Measurements from ENCODE around the gene FRG1. TPM values are rescaled to one million over a fixed set of nuclear protein-coding genes. Genes with fewer than 3 reads are reported as not detected.
"Not testable (repeated sequence)": the region's sequence is repeated elsewhere in the genome, so short reads cannot be mapped to it uniquely, and the experiment has no call there.

FRG1 gene
- 71.9 TPM for total RNA-seq
- 10 to 100 TPM; 60.7 to 76.8 (median 72.2) TPM for polyA plus RNA-seq

DNA sequence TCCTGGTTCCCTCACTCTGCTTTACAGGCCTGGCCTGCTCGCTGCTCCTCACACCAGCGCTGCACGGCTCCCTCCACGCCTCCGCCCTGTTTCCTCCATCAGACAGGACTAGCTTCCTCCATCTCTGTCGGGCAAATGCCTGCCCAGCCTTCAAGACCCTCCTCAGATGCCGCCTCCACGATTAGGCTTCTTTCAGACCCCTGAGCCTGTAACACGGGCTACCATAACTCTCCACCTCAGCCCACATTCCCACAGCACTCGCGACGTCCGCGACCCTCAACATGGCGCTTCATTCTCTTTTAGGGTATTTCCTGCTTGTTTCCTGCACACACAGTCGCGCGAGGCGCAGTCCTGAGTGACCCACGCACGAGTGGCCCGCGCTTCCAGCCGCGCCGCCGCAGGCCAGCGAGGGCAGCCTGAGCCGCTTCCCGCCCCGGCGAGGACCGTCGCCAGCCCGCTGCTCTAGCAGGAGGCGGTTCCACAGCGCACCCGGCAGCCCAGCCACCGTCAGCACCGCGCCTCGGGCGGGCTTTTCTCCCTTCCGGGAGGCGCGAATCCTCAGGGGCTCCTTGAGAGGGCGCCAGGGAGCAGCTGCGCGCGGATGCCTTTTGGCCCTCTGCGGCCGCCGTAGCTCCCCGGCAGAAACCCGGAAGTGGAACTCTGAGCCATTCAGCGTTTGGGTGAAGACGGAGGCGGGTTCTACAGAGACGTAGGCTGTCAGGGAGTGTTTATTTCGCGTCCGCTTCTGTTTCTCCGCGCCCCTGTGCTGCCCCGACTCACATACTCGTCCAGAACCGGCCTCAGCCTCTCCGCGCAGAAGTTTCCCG, at the start of gene FRG1:
FRG1 (plus strand) TSS at position 695 of the 827 bp plus-strand sequence. CDS start 138 bp downstream, outside the sequence.
- ATAC-seq (ENCODE audit: low read depth in 2 of 2) (peak; percentile 96 to 97), DNase-seq (peak; percentile 93 to 98 (median 97))
- Mint-ChIP-seq H3K4me1 (peaks cover 43 to 57% (median 48%) of the 10 kb centered on the region in 4 donors), H3K9me3 (peaks cover 1 to 6% (median 3%) of the 10 kb centered on the region in 7 donors), H3K27me3 (peaks cover 5% of the 10 kb centered on the region), H3K27ac (peak within 1 kb of the TSS; percentile 96 to 100 (median 98)), H3K4me3 (peak within 1 kb of the TSS; percentile 95 to 100 (median 97)), H3K36me3 (peaks cover 29% of the 10 kb centered on the region)
- Histone ChIP-seq H3K27me3 (ENCODE audit: control insufficient read depth, insufficient read depth, low read length) (no peaks in the 10 kb centered on the region), H3K27ac (ENCODE audit: insufficient read depth, low read length, poor library complexity, severe bottlenecking) (peak within 1 kb of the TSS; percentile 90), H3K4me1 (ENCODE audit: control insufficient read depth, insufficient read depth, low read length, poor library complexity, severe bottlenecking) (peaks cover 37% of the 10 kb centered on the region), H3K9me3 (ENCODE audit: control insufficient read depth in 2 of 2, low read length in 2 of 2) (no peaks in the 10 kb centered on the region), H3K36me3 (ENCODE audit: control insufficient read depth, insufficient read depth, low read length) (peaks cover 10% of the 10 kb centered on the region), H3K4me3 (ENCODE audit: low read depth, low read length) (peak within 1 kb of the TSS; percentile 89)

GRCh38 chr4:189897667-189898066, 43.0 kb upstream of the FRG1 start:
- Mint-ChIP-seq H3K27ac (no peak overlapping the region), H3K27me3 (no peaks in the 10 kb centered on the region)

GRCh38 chr4:189899481-189900015, 41.1 kb upstream of the FRG1 start:
- H3K4me1 Mint-ChIP-seq; H3K4me3 ChIP-seq (ENCODE audit: low read depth, low read length); H3K27me3 Mint-ChIP-seq; H3K36me3 ChIP-seq (ENCODE audit: control insufficient read depth, insufficient read depth, low read length); H3K4me3 Mint-ChIP-seq; DNase-seq; H3K27ac ChIP-seq (ENCODE audit: insufficient read depth, low read length, poor library complexity, severe bottlenecking); H3K9me3 ChIP-seq (ENCODE audit: control insufficient read depth in 2 of 2, low read length in 2 of 2); H3K36me3 Mint-ChIP-seq; H3K27ac Mint-ChIP-seq; H3K9me3 Mint-ChIP-seq; H3K27me3 ChIP-seq (ENCODE audit: control insufficient read depth, insufficient read depth, low read length); ATAC-seq (ENCODE audit: low read depth in 2 of 2); H3K4me1 ChIP-seq (ENCODE audit: control insufficient read depth, insufficient read depth, low read length, poor library complexity, severe bottlenecking): not testable (repeated sequence)

More at GRCh38 chr4:189897667-189898066, 43.0 kb upstream of the FRG1 start:
- no peaks in the 10 kb centered on the region for H3K4me1 ChIP-seq (ENCODE audit: control insufficient read depth, insufficient read depth, low read length, poor library complexity, severe bottlenecking)
- H3K4me3 Mint-ChIP-seq, result no peak overlapping the region
- no peaks in the 10 kb centered on the region for H3K27me3 ChIP-seq (ENCODE audit: control insufficient read depth, insufficient read depth, low read length)
- peaks cover 0 to 5% (median 0%) of the 10 kb centered on the region in 4 donors for H3K4me1 Mint-ChIP-seq
- no peaks in the 10 kb centered on the region for H3K36me3 ChIP-seq (ENCODE audit: control insufficient read depth, insufficient read depth, low read length)
- no peaks in the 10 kb centered on the region for H3K36me3 Mint-ChIP-seq
- H3K9me3 ChIP-seq (ENCODE audit: control insufficient read depth in 2 of 2, low read length in 2 of 2), result no peaks in the 10 kb centered on the region
- H3K4me3 ChIP-seq (ENCODE audit: low read depth, low read length), result no peak overlapping the region
- H3K9me3 Mint-ChIP-seq, result peaks cover 0 to 3% (median 2%) of the 10 kb centered on the region in 7 donors
- no peak overlapping the region for H3K27ac ChIP-seq (ENCODE audit: insufficient read depth, low read length, poor library complexity, severe bottlenecking)
- DNase-seq (no peak), ATAC-seq (ENCODE audit: low read depth in 2 of 2) (no peak)

DNA sequence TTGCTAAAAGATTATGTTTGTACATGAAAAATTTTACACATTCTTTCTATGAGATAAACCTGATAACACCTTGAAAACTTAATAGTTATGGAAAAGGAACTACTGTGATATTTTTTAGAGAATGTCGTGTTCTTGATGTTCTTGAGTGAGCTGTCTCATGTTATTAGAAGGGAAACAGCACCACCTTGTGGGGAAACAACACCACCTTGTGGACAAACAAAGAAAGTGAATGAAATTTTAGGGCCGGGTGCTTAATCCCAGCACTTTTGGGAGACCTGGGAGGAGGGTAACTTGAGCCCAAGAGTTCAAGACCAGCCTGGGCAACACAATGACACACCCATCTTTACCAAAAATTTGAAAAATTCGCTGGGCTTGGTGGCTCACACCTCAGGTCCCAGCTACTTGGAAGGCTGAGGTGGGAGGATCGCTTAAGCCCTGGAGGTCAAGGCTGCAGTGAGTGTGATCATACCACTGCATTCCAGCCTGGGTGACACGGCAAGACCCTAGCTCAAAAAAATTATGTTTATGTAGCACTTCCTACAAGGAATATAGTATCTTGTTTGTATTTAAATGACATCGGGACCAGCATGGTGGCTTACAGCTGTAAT, 36.1 kb upstream of the FRG1 start:
- not testable (repeated sequence) for H3K4me3 ChIP-seq (ENCODE audit: low read depth, low read length); H3K27me3 Mint-ChIP-seq; H3K27ac Mint-ChIP-seq; H3K27me3 ChIP-seq (ENCODE audit: control insufficient read depth, insufficient read depth, low read length); H3K4me1 ChIP-seq (ENCODE audit: control insufficient read depth, insufficient read depth, low read length, poor library complexity, severe bottlenecking); H3K36me3 ChIP-seq (ENCODE audit: control insufficient read depth, insufficient read depth, low read length); H3K4me3 Mint-ChIP-seq; H3K9me3 Mint-ChIP-seq; ATAC-seq (ENCODE audit: low read depth in 2 of 2); H3K36me3 Mint-ChIP-seq; H3K4me1 Mint-ChIP-seq; H3K27ac ChIP-seq (ENCODE audit: insufficient read depth, low read length, poor library complexity, severe bottlenecking); H3K9me3 ChIP-seq (ENCODE audit: control insufficient read depth in 2 of 2, low read length in 2 of 2)
- peak; percentile 10 to 71 (median 28) for DNase-seq

- ATAC-seq (ENCODE audit: low read depth in 2 of 2), result no peak
- Mint-ChIP-seq H3K27me3 (peaks cover 5% of the 10 kb centered on the region), H3K9me3 (peaks cover 0 to 10% (median 0%) of the 10 kb centered on the region in 7 donors), H3K4me1 (no peaks in the 10 kb centered on the region), H3K4me3 (no peak overlapping the region), H3K36me3 (peaks cover 5% of the 10 kb centered on the region), H3K27ac (no peak overlapping the region)
- Histone ChIP-seq H3K36me3 (ENCODE audit: control insufficient read depth, insufficient read depth, low read length) (no peaks in the 10 kb centered on the region), H3K27me3 (ENCODE audit: control insufficient read depth, insufficient read depth, low read length) (no peaks in the 10 kb centered on the region), H3K4me3 (ENCODE audit: low read depth, low read length) (no peak overlapping the region), H3K9me3 (ENCODE audit: control insufficient read depth in 2 of 2, low read length in 2 of 2) (no peaks in the 10 kb centered on the region), H3K4me1 (ENCODE audit: control insufficient read depth, insufficient read depth, low read length, poor library complexity, severe bottlenecking) (no peaks in the 10 kb centered on the region), H3K27ac (ENCODE audit: insufficient read depth, low read length, poor library complexity, severe bottlenecking) (no peak overlapping the region)
- peak in 1 of 3 donors; percentile 12 for DNase-seq
Measured at GRCh38 chr4:189912170-189912569, 28.5 kb upstream of the FRG1 start.

- H3K4me3 Mint-ChIP-seq, result no peak overlapping the region
- H3K4me3 ChIP-seq (ENCODE audit: low read depth, low read length), result no peak overlapping the region
- no peaks in the 10 kb centered on the region for H3K27me3 Mint-ChIP-seq
- H3K36me3 Mint-ChIP-seq, result peaks cover 5% of the 10 kb centered on the region
- H3K9me3 Mint-ChIP-seq, result peaks cover 0 to 24% (median 13%) of the 10 kb centered on the region in 7 donors
- H3K9me3 ChIP-seq (ENCODE audit: control insufficient read depth in 2 of 2, low read length in 2 of 2), result peaks cover 14 to 17% of the 10 kb centered on the region in 2 experiments
- no peaks in the 10 kb centered on the region for H3K36me3 ChIP-seq (ENCODE audit: control insufficient read depth, insufficient read depth, low read length)
- no peak for ATAC-seq (ENCODE audit: low read depth in 2 of 2)
- H3K27ac Mint-ChIP-seq, result no peak overlapping the region
- no peak overlapping the region for H3K27ac ChIP-seq (ENCODE audit: insufficient read depth, low read length, poor library complexity, severe bottlenecking)
- no peaks in the 10 kb centered on the region for H3K4me1 Mint-ChIP-seq
- H3K4me1 ChIP-seq (ENCODE audit: control insufficient read depth, insufficient read depth, low read length, poor library complexity, severe bottlenecking), result no peaks in the 10 kb centered on the region
- no peak for DNase-seq
- no peaks in the 10 kb centered on the region for H3K27me3 ChIP-seq (ENCODE audit: control insufficient read depth, insufficient read depth, low read length)
Measured at GRCh38 chr4:189917161-189917891, 23.3 kb upstream of the FRG1 start.

GRCh38 chr4:189921058-189921457, 19.6 kb upstream of the FRG1 start:
- no peak for DNase-seq
- peaks cover 7% of the 10 kb centered on the region for H3K36me3 Mint-ChIP-seq

More at GRCh38 chr4:189921058-189921457, 19.6 kb upstream of the FRG1 start:
- Histone ChIP-seq H3K4me3 (ENCODE audit: low read depth, low read length) (no peak overlapping the region), H3K27ac (ENCODE audit: insufficient read depth, low read length, poor library complexity, severe bottlenecking) (no peak overlapping the region), H3K9me3 (ENCODE audit: control insufficient read depth in 2 of 2, low read length in 2 of 2) (peaks cover 17% of the 10 kb centered on the region in 2 experiments), H3K36me3 (ENCODE audit: control insufficient read depth, insufficient read depth, low read length) (no peaks in the 10 kb centered on the region), H3K4me1 (ENCODE audit: control insufficient read depth, insufficient read depth, low read length, poor library complexity, severe bottlenecking) (no peaks in the 10 kb centered on the region), H3K27me3 (ENCODE audit: control insufficient read depth, insufficient read depth, low read length) (no peaks in the 10 kb centered on the region)
- H3K4me1 Mint-ChIP-seq, result peaks cover 0 to 7% (median under 1%) of the 10 kb centered on the region in 4 donors
- ATAC-seq (ENCODE audit: low read depth in 2 of 2), result no peak
- peaks cover 0 to 30% (median 16%) of the 10 kb centered on the region in 7 donors for H3K9me3 Mint-ChIP-seq
- peak overlapping the region in 1 of 4 donors; percentile 3 for H3K4me3 Mint-ChIP-seq
- H3K27me3 Mint-ChIP-seq, result no peaks in the 10 kb centered on the region
- H3K27ac Mint-ChIP-seq, result no peak overlapping the region
